ENCODE measurements around the gene PARD3B.

DNA sequence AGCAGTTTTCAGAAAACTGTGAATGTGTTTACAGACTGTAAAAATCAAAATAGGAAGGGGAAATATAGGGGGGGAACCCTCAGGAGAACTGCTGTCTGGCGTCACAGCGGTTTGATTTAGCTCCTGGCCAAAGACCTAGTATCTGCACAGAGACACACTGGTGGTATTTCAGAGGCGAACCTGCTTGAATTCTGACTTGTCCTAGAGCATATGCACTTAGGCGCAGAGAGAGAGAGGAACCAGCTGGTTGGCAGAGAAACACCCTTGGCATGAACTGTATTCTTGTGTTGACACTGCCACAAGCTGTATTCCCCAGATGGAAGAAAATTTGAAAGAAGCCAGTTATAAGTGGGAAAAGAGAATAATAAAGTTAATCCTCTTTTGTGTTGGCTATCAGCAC is 630.6 kb downstream of the PARD3B start:
- TF ChIP-seq, protein P1, sequence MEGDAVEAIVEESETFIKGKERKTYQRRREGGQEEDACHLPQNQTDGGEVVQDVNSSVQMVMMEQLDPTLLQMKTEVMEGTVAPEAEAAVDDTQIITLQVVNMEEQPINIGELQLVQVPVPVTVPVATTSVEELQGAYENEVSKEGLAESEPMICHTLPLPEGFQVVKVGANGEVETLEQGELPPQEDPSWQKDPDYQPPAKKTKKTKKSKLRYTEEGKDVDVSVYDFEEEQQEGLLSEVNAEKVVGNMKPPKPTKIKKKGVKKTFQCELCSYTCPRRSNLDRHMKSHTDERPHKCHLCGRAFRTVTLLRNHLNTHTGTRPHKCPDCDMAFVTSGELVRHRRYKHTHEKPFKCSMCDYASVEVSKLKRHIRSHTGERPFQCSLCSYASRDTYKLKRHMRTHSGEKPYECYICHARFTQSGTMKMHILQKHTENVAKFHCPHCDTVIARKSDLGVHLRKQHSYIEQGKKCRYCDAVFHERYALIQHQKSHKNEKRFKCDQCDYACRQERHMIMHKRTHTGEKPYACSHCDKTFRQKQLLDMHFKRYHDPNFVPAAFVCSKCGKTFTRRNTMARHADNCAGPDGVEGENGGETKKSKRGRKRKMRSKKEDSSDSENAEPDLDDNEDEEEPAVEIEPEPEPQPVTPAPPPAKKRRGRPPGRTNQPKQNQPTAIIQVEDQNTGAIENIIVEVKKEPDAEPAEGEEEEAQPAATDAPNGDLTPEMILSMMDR (IDR thresholded peaks at IDR 0.05), result no peak
- TF ChIP-seq POLR2A (IDR thresholded peaks at IDR 0.05), result no peak

All from lower leg skin (tissue), 3 donors.